GM10248 (cell line): Measurements from ENCODE around the gene OR14I1.
A peak's percentile ranks its signal among the peaks of the same experiment; 100 is the strongest.

ENCODE experiments used
- CTCF ChIA-PET: fragments of 300-600 bp; sonication (Branson Sonifier 250); formaldehyde crosslinking; extraction: SDS; loops from one replicate; lab custom pipeline; 2021; ENCODE audit warnings: antibody characterized with exemption; lab: Yijun Ruan, JAX
- POLR2A ChIA-PET: fragments of 350-650 bp; sonication (Branson Sonifier 250); formaldehyde crosslinking; extraction: SDS; loops from one replicate; lab custom pipeline; 2020; ENCODE audit warnings: antibody characterized with exemption; lab: Yijun Ruan, JAX
- DNase-seq: peaks from one replicate; pipeline ENCODE4 v3.0.0; 2012; ENCODE audit errors: extremely low spot score
- TF ChIP-seq, protein P1 (sequence below): IDR thresholded peaks from 2 replicates; pipeline ENCODE4 v1.5.1; 2012; ENCODE audit warnings: mild to moderate bottlenecking, low read depth; ENCODE audit errors: extremely low read depth, missing control alignments, control extremely low read depth

OR14I1 gene

DNA sequence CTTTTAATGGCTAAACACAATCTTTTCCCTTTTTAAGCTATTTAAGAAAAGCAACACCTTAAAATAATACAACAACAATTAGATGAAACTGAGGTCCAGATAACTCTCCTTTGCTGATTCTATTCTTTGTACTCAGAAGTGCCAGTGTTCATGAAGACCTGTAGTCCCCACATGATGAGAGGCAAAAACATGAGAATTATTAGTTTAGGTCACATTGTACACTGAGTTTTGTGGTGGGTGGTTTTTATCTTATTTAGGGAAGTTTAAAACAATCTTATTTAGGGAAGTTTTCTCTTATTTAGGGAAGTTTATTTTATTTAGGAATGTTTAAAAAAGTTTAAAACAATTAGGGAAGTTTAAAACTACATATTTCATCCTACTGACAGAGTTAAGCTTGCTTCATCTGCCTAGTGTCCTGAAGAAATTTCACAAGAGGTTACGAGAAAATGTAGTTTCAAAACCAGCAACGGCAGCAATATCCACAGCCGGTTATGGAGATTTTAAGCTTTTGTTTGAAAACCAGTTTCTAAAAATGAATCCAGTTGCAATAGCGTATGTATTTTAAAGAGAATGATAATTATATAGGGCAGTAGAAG is 7.8 kb upstream of the OR14I1 start:
- CTCF ChIA-PET, result interaction anchor here (0.7 to 0.9 kb wide), 2 partner anchors 85 to 96 kb away, joined by 3 read pairs; no protein-coding TSS in a partner anchor
- TF ChIP-seq, protein P1, sequence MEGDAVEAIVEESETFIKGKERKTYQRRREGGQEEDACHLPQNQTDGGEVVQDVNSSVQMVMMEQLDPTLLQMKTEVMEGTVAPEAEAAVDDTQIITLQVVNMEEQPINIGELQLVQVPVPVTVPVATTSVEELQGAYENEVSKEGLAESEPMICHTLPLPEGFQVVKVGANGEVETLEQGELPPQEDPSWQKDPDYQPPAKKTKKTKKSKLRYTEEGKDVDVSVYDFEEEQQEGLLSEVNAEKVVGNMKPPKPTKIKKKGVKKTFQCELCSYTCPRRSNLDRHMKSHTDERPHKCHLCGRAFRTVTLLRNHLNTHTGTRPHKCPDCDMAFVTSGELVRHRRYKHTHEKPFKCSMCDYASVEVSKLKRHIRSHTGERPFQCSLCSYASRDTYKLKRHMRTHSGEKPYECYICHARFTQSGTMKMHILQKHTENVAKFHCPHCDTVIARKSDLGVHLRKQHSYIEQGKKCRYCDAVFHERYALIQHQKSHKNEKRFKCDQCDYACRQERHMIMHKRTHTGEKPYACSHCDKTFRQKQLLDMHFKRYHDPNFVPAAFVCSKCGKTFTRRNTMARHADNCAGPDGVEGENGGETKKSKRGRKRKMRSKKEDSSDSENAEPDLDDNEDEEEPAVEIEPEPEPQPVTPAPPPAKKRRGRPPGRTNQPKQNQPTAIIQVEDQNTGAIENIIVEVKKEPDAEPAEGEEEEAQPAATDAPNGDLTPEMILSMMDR, result no peak
- POLR2A ChIA-PET, result no interaction called here
- DNase-seq, result no peak

DNA sequence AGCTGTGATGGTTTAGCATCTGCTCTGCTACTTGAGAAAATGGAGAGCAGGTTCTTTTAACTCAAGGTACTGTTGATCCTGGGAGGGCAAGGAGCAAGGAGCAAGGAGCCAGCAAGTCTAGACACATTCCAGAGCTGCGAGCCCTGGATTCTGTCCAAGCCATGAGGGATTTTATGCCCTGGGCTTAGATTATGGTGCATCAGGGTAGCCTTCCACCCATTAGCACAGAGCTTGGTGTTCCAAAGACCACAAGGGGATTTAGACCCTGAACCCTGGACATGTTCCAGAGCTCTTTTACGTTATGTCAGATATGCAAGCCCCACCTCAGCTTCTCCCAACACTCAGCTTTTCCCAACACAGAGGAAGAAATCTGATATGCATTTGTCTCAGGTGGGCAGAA is 2.0 kb upstream of the OR14I1 start:
- TF ChIP-seq, protein P1, result no peak
- POLR2A ChIA-PET, result no interaction called here
- CTCF ChIA-PET, result interaction anchor here (1.0 to 1.1 kb wide), 2 partner anchors 8 to 15 kb away, joined by 3 read pairs; no protein-coding TSS in a partner anchor
- no peak for DNase-seq

DNA sequence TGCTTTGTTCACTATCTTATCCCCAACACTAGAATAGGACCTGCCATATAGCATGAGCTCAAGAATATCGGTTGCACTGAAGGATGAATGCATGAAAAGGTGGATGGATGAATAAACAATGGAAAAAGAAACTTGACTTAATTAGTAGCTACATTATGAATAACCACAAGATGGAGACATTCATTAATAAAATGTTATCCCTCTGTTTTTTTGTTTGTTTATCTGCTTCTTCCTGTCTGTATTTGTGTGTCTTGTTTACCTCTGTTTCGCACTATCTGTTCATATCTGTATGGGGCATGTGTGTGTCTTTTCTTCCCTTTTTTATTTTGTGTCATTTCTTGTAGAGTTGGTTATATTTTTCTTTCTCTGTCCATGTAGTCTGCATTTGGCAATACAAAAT is 1.1 kb upstream of the OR14I1 start:
- POLR2A ChIA-PET, result no interaction called here
- CTCF ChIA-PET, result interaction anchor here (0.7 to 1.1 kb wide), 4 partner anchors 11 to 115 kb away, joined by 3 to 8 read pairs (median 3); no protein-coding TSS in a partner anchor
- TF ChIP-seq, protein P1, result peak; percentile 24
- DNase-seq, result no peak

DNA sequence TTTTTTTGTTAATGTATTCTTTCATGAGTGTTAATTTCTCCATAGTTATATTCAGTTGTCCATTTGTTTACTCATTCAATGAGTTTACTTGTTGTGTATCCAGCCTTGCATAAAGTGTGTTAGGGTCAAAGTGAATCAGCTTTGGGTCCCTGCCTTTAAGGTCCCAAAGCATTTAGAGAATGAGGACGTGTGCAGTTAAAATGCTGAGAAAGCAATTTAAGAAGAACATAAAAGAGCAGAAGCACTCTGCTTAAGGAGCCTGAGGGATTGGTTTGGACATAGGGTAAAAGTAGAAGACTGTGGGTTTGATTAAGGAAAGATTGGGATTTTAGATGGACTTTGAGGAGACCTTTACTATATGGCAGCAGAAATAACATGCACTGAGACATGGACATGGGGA is 3.5 kb downstream of the OR14I1 start:
- ChIA-PET CTCF (interaction anchor here (1.2 to 2.0 kb wide), 3 partner anchors 13 to 20 kb away, joined by 3 to 7 read pairs (median 4); no protein-coding TSS in a partner anchor), POLR2A (no interaction called here)
- DNase-seq, result no peak
- TF ChIP-seq, protein P1, result no peak

DNA sequence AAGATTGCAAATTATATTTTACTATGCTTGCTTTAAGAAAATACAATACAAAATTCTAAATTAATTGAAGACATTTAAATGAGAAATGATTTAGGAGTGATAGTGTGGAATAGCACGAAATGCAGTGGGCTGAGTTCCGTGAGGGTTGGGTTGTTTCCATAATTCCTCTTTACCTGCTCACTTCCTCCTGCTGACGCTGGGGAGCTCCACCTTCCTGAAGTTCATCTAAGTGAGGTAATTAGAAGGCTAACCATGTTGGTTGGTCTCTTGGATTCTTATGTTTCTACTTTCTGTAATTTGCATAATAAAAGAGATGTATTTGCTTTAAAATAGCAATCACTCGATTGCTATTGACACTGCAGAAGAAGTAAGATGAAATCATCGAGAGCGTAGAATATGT is 4.7 kb downstream of the OR14I1 start:
- ChIA-PET CTCF (interaction anchor here (1.2 to 2.5 kb wide), 4 partner anchors 16 to 109 kb away, joined by 3 to 9 read pairs (median 6); no protein-coding TSS in a partner anchor), POLR2A (no interaction called here)
- DNase-seq, result no peak
- TF ChIP-seq, protein P1, result no peak

DNA sequence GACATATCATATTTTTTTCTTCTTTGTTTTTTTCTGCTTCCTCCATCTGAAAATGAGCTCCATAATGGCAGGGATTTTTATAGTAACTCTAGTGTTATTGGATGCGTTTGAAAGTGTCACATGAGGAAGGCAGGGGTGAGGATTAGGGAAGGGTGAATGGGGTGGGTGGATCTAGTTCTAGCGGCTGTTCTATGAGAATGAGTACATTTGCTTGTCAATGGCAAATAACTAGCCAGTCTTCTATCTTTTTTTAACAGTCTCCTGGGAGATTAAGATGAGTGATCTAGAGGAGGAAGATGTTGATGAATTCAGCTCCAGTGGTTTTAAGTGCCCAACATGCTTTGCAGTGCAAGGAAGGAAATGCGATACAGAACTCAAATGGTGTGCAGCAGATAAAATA is 5.8 kb downstream of the OR14I1 start:
- DNase-seq, result no peak
- ChIA-PET CTCF (interaction anchor here (1.0 to 2.5 kb wide), 5 partner anchors 8 to 110 kb away, joined by 3 to 9 read pairs (median 5); no protein-coding TSS in a partner anchor), POLR2A (no interaction called here)
- TF ChIP-seq, protein P1, result no peak
